ENCODE results near the gene GNG2. TPM values are rescaled to one million over a fixed set of nuclear protein-coding genes. Genes with fewer than 3 reads are reported as not detected.

Gene GNG2
- total and polyA plus RNA-seq, 4 experiments from 2014 or later = 81.3 to 177 (median 122) TPM

DNA sequence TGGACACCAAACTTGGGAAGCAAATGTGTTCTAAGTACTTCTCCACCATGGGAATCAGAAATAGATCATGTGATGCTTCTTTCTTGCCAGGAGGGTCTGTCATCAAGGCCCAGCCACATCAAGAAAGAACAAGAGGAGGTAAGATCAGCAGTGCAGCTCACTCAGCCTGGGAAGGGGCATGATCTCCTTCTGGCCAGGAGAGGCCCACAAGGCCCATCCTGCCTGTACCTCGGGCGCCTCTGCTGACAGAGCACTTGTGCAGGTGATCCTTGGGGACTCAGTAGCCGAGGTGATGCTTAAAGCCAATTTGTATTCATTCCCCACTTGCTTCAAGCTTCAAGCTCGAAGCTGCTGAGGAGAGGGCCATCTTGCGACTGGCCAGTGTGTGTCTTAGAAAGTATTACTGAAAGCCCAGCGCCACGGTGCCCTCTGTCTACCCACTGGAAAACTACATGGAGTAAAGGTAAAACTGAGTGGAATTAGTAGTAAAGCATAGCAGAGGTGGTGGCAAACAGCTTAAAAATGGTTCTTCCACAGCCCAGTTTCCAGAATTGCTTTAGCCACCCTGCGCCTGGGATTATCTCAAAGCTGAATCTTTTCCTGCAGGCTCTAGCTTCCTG is 155.1 kb downstream of the GNG2 start:
- peaks cover 3 to 5% of the 10 kb centered on the region in 2 donors for H3K27me3 Mint-ChIP-seq
- DNase-seq = no peak
- intact Hi-C loops (cut with micrococcal nuclease) = no loop called here
- no peak overlapping the region for H3K27ac ChIP-seq (ENCODE audit: low read depth, low read length)
- CTCF ChIA-PET (ENCODE audit: partially characterized antibody) = interaction anchor here (1.2 kb wide), 1 partner anchor 9 kb away, joined by 3 read pairs; no protein-coding TSS in a partner anchor
- H3K4me1 Mint-ChIP-seq = peaks cover 0 to 5% (median 2%) of the 10 kb centered on the region in 4 donors
- no peak overlapping the region for H3K4me3 Mint-ChIP-seq
- H3K9me3 ChIP-seq (ENCODE audit: control insufficient read depth in 1 of 2, low read length in 2 of 2) = no peaks in the 10 kb centered on the region
- H3K36me3 Mint-ChIP-seq = peaks cover 11 to 16% of the 10 kb centered on the region in 2 donors
- no peak overlapping the region for H3K27ac Mint-ChIP-seq
- H3K4me3 ChIP-seq (ENCODE audit: low read length in 2 of 2) = no peak overlapping the region
- H3K27me3 ChIP-seq (ENCODE audit: insufficient read depth, low read length) = no peaks in the 10 kb centered on the region
- H3K4me1 ChIP-seq (ENCODE audit: insufficient read depth, low read length) = no peaks in the 10 kb centered on the region
- POLR2A ChIA-PET (ENCODE audit: partially characterized antibody) = no interaction called here
- peaks cover 11% of the 10 kb centered on the region for H3K36me3 ChIP-seq (ENCODE audit: insufficient read depth, low read length)
- H3K9me3 Mint-ChIP-seq = no peaks in the 10 kb centered on the region

DNA sequence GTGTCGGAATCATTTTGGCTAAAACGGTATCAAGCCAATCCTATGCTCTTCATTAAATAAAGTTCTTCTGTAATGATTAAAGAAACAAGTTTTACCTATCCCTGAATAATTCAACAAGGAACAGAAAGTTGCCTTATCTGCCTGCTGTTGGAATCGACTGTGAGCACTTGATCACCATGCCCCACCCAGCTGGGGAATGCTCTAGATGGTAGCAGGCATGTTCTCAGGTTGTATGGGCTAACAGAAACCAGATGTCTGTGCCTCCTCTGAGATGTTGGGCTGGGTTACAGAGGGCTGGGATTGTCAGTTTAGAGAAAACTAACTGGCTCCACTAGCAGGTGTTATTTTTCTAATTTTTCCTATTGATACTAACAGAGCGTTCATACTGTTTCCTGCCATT is 157.8 kb downstream of the GNG2 start:
- intact Hi-C loops (cut with micrococcal nuclease) = no loop called here
- Mint-ChIP-seq H3K27me3 (peaks cover 3 to 5% of the 10 kb centered on the region in 2 donors), H3K4me1 (peaks cover 0 to 12% (median 5%) of the 10 kb centered on the region in 4 donors), H3K27ac (no peak overlapping the region), H3K36me3 (no peaks in the 10 kb centered on the region), H3K4me3 (no peak overlapping the region), H3K9me3 (no peaks in the 10 kb centered on the region)
- Histone ChIP-seq H3K36me3 (ENCODE audit: insufficient read depth, low read length) (no peaks in the 10 kb centered on the region), H3K27me3 (ENCODE audit: insufficient read depth, low read length) (no peaks in the 10 kb centered on the region), H3K27ac (ENCODE audit: low read depth, low read length) (no peak overlapping the region), H3K4me1 (ENCODE audit: insufficient read depth, low read length) (peaks cover 5% of the 10 kb centered on the region), H3K9me3 (ENCODE audit: control insufficient read depth in 1 of 2, low read length in 2 of 2) (no peaks in the 10 kb centered on the region), H3K4me3 (ENCODE audit: low read length in 2 of 2) (no peak overlapping the region)
- ChIA-PET POLR2A (ENCODE audit: partially characterized antibody) (no interaction called here), CTCF (ENCODE audit: partially characterized antibody) (no interaction called here)
- DNase-seq = no peak

DNA sequence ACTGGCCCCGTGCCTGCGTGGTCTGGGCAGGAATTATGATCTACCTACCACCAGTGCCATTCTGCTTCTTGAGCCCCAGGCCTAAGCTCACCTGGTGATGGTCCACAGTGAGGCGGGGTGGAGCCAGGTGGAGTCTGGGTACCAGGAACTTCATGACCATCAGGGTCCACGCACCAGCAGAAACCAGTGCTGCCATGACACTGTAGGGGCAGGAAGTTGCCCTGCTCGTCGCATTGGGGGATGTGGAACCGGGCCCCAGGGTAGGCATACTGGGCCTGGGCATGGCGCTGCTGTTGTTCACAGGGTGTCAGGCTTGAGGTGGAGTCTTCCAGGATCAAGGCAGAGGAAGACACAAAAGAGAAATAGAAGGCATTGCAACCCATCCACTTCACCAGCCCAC is 158.6 kb downstream of the GNG2 start:
- Mint-ChIP-seq H3K4me3 (no peak overlapping the region), H3K27ac (no peak overlapping the region), H3K27me3 (peaks cover 1 to 5% of the 10 kb centered on the region in 2 donors), H3K36me3 (no peaks in the 10 kb centered on the region), H3K4me1 (peaks cover 0 to 12% (median 5%) of the 10 kb centered on the region in 4 donors), H3K9me3 (no peaks in the 10 kb centered on the region)
- Histone ChIP-seq H3K9me3 (ENCODE audit: control insufficient read depth in 1 of 2, low read length in 2 of 2) (no peaks in the 10 kb centered on the region), H3K27ac (ENCODE audit: low read depth, low read length) (no peak overlapping the region), H3K27me3 (ENCODE audit: insufficient read depth, low read length) (no peaks in the 10 kb centered on the region), H3K36me3 (ENCODE audit: insufficient read depth, low read length) (no peaks in the 10 kb centered on the region), H3K4me3 (ENCODE audit: low read length in 2 of 2) (no peak overlapping the region), H3K4me1 (ENCODE audit: insufficient read depth, low read length) (peaks cover 5% of the 10 kb centered on the region)
- ChIA-PET POLR2A (ENCODE audit: partially characterized antibody) (no interaction called here), CTCF (ENCODE audit: partially characterized antibody) (interaction anchor here (0.7 kb wide), 1 partner anchor 50 kb away, joined by 3 read pairs; the partner anchor contains the start of gene NID2)
- intact Hi-C loops (cut with micrococcal nuclease) = no loop called here
- no peak for DNase-seq

Other genes starting within 250 kb of the GNG2 start
- under 1 TPM; 0.80 to 0.81 TPM for gene FRMD6, start 208.7 kb upstream of the GNG2 start, total RNA-seq
- under 1 TPM in 1 of 2 donors, not detected in 1; 0.62 TPM for gene FRMD6, start 208.7 kb upstream of the GNG2 start, polyA plus RNA-seq
- 100 to 1,000 TPM; 105 to 114 TPM for gene RTRAF, start 128.9 kb downstream of the GNG2 start, total RNA-seq
- gene RTRAF, start 128.9 kb downstream of the GNG2 start, polyA plus RNA-seq = 100 to 1,000 TPM; 162 to 201 TPM
- not detected for gene NID2, start 208.4 kb downstream of the GNG2 start, total RNA-seq
- gene NID2, start 208.4 kb downstream of the GNG2 start, polyA plus RNA-seq = under 1 TPM; 0.34 to 0.37 TPM

Measured in CD4-positive, alpha-beta memory T cell (primary cell).